GM21619 (cell line): Measurements from ENCODE around the gene WDFY4.

Source experiments
- ATAC-seq: cut with Tn5 transposase; IDR thresholded peaks from one replicate; pipeline ENCODE4 v1.9.1; 2021; ENCODE audit not compliant: unreplicated experiment

Gene WDFY4

DNA sequence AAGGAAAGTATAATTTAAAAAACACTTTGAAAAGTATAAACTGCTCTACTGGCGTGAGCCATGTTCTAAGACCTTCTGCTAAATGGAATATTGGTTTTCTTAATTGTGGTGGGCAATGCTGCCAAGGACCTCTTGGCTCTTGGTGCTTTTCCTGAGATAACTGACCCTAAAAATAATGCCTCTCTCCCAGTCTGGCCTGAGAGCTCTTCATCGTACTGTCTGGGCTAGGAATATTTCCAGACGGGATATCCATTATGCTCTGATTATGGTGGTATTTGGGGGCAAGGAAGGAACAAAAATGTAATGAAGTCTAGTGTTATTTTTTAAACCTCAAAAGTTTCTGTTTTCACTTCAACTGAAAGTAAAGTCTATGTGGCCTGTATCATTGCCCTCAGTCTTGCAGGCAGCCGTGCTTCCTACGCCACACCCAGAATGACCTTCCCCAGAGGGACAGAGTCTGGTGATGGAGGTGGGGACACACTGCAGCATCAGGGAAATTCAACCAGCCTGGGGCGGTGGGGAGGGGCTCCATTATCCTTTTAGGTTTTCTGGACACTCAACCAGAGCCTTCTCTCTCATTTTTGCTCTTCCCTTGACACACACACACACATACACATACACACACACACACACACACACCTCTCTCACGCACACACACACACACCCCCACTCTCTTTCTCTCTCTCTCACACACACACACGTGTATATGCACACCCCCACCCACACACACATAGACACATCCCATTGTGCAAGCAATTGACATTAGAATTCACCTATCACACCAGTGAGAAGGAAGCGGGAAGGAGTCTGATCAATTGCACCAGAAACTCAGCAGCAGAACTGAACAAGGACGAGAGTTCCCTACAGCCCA, 155.4 kb downstream of the WDFY4 start:
- no peak for ATAC-seq

DNA sequence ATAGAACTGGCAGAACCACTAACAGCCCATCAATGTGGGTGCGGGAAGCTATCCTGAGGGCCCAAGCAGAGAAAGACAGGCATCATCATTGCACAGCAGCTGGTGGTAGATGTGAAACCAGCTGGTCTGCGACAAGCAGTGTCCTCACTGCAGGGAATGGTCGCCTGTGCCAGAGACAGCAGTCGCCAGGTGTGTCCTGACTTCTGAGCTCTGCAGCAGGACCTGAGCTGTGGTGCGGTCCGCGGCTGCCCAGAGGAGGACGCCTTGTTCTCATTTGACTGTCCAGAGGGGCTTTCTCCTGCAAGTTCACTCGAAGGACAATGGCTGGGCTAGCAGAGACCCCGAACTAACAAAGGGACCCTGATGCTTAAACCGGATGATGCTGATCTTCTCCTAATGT, 157.6 kb downstream of the WDFY4 start:
- ATAC-seq: no peak

DNA sequence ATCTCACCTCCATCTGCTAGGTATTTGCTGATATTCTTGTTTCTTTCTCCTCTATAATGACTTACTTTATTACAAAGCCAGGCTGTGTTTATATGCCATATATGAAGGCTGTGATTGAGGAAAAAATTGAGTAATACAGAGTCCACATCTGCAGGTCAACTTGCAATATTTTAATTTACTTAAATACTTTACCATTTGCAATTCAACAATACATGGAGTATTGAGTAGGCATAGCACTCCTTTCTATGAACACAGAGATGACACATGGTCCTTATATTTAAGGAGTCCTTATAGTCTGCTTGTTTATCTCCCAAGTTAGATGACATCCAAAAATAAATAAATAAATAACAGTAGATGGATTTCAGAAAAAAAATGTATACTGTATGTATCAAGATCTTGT, 158.5 kb downstream of the WDFY4 start:
- ATAC-seq: no peak

DNA sequence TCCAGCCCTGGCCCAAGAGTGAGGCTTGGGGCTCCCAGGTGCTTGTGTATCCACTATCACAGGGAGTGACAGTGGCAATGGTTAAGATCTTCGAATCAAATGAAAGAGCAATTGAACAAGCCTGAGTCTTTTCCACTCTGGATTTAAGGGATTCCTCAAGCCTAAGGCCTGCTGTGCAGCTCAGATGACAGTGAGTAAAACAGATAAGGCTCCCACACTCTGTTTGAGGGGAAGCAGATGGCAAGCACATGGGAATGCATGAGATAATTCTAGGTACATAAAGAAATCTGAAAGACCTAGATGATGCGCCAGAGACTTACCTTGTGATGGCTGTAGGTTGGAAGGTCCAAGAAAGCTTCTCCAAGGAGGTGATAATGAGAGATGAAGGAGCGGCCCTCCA, 159.9 kb downstream of the WDFY4 start:
- ATAC-seq: no peak

DNA sequence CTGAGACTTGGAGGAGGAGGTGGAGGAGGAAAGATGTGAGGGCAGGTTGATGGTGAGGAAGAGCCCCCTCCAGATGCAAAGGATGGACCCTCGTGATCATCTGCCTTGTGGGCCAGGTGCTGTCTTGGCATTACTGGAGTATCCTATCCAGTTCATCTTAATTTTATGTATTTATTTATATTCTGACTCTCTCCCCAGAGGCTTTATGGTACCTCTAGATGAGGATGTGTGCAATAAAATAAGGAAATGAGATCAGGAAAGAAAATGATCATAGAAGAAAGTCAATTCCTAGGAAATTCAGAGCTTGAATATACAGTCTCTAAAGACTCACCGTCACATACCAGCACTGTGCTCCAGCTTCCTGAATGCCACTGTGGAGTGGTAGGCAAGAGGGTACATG, 160.8 kb downstream of the WDFY4 start:
- no peak for ATAC-seq

DNA sequence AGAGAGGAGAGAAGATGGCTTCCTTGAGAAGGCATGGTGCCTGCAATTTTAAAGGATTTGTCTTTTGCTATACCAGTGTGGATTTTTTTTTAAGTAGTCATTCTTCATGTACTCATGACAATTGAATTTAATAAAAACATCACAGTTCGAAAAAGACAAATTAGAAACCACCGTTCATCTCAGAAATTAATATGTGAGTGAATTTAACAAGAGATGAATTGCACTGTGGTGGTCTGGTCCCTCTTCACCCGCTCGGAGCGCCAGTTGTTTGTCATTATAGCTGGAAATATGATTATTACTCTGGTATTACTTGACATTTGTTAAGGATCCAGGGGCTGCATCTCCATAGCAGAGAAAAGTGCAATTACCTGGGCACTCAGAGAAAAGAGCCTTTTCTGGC, 163.0 kb downstream of the WDFY4 start:
- ATAC-seq: no peak

DNA sequence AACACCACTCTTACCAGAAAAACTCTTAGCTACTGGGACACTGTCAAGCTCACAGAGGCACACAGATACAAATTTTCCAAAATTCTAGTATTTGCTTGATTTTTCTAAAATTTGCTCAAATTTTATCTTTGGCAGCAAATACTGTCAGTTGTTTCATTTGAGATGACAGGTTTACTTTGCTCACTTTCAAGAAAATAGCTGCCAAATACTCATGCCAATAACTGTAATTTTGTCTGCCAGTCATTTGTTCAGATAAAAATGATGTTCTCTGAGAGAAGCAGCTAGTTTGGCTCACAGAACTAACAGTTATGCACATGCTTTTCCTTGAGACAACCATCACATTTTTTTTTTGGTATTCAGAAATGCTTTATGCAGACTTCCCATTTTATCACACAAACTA, 172.2 kb downstream of the WDFY4 start:
- no peak for ATAC-seq

DNA sequence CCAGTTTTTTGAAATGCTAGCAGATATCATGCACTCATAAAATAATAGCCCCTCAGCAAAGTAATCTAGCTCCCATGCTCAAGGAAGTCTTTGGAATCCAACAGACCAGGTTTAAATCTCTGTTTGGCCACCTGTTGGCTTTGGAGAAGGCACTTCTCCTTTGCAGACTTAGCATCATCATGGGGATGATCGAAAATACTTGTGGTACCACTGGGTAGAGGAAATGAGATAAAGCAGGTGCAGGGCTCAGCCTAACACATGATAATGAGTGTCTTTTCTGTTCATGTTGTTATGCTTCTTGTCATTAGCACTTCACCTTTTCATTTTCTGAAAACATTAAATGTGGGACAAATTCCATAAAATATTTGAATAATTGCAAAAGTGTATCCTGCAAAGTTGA, 187.6 kb downstream of the WDFY4 start:
- ATAC-seq: no peak

DNA sequence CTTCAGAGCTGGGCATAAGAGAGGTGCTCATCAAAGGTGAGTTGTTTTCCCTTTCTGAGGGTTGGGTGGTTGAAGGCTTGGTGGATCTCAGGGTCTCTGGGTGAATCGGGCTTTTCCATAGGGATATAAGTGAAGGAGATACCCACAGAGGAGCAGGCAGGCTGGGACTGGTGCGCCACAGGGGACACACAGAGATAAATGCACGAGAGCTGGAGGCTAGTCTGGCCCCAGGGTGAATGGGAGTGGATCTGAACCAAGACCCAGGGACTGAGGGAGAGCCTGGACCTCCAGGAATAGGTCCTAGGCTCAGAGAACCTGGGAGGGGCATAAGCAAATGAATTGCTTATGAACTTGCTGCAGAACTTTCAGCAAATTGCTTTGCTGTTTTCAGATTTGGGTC, 193.4 kb downstream of the WDFY4 start:
- ATAC-seq: no peak

DNA sequence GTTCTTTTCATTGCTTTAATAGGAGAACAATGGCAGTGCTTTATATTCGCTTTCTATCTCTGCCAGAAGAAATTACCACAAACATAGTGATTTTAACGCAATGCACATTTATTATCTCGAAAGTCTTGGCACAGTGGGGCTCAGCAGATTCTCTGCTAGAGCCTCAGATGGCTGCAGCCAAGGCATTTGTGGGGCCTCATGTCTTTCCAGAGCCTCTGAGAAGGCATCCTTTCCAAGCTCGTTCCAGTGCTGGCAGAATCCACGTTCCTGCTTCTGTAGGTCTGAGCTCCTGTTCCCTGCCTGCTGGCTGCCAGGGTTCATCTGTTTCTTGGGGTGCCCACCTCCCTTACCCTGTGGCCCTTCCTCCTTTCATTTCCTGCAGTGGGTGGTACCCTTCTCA, 194.8 kb downstream of the WDFY4 start:
- no peak for ATAC-seq

DNA sequence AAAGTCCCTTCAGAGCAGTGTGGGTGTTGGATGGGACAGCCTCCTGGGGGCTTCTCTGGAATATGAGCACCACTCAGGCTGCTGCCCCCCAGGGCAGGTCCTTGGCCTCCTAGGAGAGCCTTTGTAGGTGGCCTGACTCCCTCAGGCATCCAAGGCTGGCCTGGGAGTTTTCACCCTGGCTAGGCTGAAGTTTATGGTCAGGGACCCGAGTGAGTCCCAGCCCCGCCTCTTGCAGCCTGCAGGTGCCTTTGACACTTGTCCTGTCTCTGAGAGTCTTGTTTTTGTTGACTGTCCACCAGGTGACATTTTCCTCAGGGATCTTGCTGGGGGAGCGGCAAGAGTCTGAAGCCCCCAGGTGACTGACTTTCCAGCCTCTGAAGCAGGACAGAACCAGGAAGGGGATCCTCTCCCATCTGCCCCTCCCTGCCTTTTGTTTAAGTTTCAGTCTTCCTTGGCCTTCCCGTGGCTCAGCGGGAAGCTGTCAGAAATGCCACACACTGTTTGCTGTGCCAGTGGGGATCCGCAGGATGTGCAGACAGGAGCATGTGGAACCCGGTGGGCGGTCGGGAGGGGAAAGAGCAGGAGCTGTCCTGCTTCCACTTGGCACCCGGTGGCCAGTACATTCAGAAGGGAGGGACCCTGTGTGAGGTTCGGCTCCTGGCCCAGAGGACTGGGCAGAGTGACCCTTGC, 195.5 kb downstream of the WDFY4 start:
- ATAC-seq: no peak

DNA sequence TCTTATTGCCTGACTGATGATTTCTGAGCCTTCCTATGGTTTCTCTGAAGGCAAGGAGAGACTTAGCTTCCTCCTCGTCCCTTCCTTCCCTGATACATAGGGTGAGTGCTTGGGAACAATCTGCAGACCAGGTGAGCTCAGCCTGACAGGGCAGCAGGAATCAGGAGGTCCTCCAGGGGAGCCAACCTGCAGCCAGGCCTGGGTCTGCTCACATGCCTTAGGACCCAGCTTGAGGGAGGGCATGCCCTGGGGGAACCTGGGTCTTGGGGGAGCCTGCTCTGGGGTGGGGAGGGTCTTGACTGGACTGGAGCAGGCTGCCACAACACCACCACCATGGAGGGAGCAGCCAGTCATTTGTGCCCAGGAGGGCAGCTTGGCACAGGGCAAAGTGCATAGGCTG, 197.3 kb downstream of the WDFY4 start:
- no peak for ATAC-seq

DNA sequence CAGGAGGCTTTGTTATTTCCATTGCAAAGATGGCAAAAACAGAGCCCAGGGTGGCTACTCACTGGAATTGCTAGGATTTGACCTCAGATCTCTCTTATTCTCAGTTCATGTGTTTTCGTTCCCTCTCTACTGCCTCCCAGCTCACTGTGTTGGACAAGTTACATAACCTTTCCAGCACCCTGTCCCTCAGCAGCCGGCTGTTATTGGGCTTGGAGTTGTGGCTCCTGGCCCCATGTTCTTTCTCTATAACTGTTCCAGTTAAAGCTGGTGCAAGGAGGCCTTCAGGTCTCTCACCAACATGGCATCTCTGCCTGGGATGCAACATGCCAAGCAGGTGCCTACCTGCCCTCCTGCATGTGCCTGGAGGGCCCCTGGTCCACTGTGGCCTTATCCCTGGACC, 198.2 kb downstream of the WDFY4 start:
- no peak for ATAC-seq

DNA sequence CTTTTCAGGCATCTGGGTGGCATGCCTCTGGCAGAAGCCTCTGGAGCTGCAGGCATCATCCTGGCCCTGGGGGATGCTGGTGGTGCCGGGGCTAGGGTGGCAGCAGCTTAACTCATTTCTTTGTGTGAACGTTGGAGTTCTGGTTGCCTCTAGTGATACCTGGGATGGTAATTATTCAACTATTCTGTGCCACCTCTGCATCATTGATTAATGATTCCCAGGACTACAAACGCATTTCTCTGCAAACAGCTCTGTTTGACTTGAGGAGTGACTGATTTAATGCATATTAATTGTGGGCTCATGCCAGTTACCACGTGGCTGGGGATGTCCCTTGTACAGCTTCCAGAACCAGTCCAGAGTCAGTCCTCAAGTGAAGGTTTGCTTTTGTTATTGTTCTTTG, 199.0 kb downstream of the WDFY4 start:
- ATAC-seq: no peak

DNA sequence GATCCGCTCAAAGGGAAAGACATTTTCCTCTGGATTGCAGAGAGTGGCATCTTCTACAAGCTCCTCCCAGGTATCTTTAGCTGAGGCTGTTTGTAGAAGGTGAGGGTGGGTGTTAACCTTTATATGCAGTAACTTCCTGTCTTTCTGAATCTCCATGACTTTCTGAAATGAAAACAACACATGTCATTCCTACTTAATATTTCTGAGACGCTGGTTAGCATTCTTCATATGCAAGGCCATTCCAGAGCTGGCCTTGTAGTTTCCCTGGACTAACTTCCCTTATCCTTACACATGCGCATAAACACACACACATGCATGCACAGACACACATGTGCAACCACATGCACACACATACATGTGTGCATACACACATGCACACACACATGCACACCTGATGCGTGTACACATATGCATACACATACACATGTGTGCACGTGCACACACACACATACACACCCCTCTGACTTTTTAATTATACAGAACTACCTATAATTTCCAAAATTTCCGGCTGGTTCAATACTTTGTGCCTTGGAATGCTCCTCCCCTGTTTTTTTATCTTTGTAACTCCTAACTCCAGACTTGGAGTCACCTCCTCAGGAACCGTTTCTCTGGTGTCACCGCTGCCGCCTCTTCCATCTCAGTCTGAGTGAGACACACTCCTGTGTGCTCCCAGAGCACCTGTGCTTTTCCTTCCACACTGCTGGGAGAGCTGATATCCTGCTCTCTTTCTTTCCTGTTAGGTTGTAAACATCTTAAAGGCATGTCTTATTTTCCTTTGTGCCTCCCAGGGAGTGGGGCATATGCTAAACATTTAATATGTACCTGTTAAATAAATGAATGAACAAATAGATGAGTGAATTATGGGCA, 199.7 kb downstream of the WDFY4 start:
- no peak for ATAC-seq

DNA sequence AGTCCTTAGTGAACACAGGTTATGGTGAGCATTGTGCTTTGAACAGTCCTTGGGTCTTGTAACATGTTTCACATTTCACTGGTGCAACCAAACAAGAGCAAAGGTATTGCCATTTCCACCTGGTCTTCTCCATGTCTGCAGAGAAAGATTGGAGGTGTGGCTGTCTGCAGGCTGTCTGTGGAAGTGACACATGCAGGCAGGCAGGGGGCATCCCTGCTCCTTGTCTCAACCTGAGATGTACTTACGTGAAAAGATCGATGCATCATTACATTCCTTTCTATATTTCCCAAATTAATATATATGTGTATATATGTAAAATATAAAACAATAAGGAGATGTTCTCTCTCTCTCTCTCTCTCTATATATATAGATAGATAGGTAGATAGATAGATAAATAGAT, 200.7 kb downstream of the WDFY4 start:
- ATAC-seq: no peak

DNA sequence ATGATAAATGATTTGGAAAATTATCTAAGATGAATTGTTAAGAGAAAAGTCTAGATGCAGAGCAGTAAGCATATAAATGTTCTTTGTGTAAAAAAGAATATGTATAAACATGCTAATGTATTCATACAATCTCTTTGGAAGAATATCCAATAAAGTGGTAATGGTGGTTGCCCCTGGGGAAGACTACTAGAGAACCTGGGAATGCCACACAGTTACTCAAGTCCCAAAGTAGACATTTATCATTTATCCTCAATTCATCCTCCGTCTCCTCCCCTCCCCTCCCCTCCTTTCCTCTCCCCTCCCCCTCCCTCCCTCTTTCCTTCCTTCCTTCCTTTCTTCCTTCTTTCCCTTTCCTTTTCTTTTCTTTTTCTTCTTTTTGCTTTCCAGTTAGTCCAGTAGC, 203.3 kb downstream of the WDFY4 start:
- ATAC-seq: no peak

DNA sequence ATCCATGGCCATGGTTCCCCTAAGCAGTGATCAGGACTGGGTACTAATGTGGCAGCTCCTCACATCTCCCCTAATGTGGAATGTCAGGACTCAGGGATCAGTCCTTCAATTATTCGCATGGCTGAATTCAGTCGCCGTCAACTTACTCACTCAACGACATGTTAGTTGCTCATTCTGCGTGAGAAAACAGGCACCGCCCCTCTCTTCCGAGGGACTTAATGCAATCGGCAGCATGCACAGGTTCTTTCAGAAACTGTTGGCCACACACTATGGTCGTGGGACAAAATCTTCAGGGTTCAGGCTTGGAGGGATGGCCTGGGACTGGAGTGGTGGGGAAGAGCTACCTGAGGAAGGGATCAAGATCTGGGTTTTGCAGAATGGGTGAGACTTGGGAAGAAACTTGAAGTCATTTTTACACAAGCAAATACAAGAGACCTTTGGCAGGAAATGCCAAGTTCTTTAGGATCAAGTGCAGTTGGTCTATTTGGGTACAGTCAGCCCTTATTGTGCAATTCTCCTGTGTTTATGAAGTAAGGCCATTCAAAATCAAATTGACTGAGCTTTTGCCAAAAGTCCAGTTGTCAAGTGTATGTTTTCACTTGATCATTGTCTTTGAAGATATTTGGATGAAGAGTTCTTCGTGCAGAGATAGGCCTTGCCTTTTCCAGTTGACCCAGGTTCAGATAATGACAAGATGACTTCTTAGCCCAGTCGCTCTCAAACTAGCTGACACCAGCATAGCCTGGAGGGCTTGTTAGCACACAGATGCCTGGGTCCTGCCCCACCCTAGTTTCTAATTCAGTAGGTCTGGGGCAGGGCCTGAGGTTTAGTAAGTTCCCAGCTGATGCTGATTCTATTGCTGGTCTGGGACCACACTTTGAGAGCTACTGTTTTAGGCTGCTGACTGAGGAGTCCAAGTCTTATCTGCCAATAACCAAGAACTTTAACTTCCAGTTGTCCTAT, 206.5 kb downstream of the WDFY4 start:
- no peak for ATAC-seq

DNA sequence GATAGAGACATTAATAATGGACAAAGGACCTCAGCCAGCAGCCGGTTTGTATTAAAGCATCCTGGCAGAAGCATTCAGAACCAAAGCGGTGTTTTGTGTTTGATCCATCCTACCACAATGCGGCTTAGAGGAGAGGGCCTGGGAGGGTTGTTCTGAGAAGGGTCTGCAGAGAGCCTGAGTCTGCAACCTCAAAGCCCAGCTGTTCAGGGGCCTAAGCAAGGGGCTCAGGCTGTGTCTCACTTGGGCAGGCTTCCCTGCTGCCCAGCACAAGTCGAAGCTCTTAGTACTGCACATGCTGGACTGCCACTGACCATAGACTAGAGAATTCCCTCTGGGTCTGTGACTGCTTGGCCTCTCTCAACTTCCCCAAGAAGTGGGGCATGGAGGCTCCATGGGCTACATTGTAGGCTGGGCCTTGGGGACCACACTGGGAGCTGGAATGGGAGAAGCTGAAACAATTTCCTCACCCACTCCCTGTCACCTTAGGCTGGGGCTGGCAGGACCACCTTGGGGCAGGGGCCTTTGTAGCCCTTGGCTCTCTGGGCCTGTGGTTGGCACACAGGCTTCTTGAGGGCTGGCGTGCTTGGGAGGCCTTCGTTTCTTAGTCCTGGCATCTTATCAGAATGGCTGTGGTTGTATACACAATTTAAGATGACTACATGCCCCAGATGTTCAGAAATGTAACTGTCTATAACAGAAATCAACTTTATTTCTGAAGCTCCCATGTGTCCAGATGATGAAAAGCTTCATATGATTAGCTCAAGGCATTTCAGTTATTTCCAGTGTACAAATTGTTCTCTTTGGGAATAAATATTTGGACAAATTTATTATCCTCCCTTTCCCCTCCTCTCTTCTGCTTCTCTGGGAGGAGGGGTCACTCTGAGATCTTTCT, 210.5 kb downstream of the WDFY4 start:
- no peak for ATAC-seq

DNA sequence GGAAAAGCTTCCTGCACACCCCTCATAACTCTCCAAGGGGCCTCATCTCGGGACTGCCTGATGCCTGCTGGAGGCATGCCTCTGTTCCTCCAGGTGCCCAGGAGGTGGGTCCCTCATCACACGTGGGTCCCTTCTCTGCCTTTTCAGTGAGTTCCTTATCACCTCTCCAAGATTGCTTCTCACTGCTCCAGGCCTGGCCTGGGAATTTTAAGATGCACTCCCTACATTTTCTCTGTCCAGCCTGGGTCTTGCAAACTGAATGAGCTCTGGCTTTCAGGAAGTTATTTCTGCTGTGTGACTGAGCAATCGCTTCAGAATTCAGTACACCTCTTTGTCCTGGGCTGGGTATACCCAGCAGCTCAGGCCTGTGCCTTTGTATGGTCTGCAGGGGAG, 211.1 kb downstream of the WDFY4 start:
- ATAC-seq: no peak
